C4-2B (cell line): ENCODE measurements around the gene STAT5A.

Source experiments
- CTCF ChIP-seq: fragments of 450-650 bp; conservative IDR thresholded peaks from 2 replicates; pipeline ENCODE4 v1.5.1; 2017; ENCODE audit warnings: mild to moderate bottlenecking
- ZFX ChIP-seq: fragments of 450-650 bp; IDR thresholded peaks from 2 replicates; pipeline ENCODE4 v1.6.1; 2017

- TF ChIP-seq CTCF: no peak
- TF ChIP-seq ZFX: no peak
Measured at GRCh38 chr17:42290577-42290976, 2.3 kb downstream of the STAT5A start.
